GM18907 (cell line): ENCODE results near the gene IFI30.

Experiments used
- ATAC-seq: cut with Tn5 transposase; IDR thresholded peaks from one replicate; pipeline ENCODE4 v1.9.1; 2021; ENCODE audit warnings: mild to moderate bottlenecking, moderate library complexity; ENCODE audit not compliant: unreplicated experiment

IFI30 gene

DNA sequence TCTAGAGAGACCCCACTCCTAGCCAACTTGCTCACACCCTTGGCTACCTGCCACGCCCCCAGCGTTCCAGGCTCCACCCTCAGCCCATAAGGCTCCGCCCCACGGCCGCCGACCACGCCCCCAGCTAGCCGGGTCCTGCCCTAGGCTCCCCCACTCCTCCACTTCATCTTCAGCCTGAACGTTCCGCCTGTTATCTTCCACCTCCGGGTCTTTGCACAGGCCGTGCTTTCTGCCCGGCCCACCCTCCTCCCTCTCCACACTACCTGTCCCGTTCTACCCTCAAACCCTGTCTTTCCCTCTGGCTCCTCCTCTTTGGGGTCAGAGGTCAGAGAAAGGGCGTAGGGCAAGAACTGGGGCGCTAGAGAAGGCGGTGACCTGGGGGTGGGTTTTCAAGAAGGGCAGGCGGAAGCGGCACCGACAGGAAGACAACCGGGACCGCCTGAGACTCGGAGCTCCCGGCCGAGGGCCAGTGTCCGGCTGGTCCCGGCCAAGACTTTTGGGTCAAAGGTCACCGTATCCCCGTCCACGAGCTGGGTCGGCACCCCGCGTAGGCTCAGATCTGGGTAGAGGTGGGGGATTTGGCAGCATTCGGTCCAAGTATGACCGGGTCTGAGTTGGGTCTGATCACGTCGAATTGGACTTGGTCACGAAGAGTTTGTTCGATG lies 50.4 kb downstream of the IFI30 start:
- no peak for ATAC-seq

DNA sequence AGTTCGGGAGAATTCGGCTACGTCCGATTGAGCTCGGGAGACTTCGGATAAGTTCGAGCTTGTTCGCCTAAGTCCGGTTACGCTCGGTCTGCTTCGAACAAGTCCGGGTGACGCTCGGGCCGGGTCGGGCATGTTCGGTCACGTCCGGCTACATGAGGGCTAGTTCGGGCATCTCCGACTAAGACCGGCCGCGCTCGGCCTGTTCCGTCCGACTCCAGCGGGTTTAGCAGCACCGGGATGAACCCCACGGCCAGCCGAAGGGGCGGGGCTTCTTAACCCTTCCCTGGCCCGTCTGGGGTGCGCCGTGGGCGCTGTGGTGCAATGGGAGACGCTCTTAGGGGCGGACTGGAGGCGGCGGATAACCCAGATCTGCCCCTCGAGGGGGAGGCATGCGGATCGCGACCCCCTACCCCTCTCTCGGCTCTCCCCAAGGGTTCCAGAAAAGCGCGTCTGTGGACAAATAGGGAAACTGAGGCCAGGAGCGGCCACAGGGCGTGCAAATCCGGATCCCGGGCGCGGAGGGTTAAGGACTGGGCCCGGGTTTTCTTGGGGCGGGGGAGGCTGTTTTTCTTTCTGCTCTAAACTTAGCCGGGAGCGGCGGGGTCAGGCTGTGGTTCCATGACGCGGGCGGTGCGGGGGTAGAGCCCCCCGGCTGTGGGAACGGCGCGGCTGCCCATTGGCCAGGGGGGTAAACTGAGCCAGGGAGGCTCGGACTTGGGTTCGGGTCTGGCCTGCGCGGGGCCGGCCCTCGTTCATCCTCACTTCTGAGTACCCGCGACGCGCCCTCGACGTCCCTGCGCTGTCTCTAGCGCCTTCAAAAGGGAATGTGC lies 51.1 kb downstream of the IFI30 start:
- peak; percentile 93 for ATAC-seq

DNA sequence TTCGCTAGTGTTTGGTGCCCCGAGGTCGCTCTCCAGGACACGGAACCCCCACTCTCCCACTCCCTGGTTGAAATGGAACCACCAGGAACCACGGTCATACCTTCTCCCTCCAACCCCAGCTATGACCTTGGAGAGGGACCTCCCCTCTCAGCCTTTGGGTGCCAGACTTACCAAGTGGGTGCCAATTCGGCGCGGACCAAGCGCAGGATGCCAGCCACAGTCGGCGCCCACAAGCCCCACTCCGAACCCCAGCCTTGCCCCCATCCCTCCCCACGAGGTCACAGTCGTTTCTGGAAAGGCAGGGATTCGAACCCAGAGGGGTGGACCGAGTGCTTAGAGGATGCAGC lies 51.7 kb downstream of the IFI30 start:
- ATAC-seq: no peak

DNA sequence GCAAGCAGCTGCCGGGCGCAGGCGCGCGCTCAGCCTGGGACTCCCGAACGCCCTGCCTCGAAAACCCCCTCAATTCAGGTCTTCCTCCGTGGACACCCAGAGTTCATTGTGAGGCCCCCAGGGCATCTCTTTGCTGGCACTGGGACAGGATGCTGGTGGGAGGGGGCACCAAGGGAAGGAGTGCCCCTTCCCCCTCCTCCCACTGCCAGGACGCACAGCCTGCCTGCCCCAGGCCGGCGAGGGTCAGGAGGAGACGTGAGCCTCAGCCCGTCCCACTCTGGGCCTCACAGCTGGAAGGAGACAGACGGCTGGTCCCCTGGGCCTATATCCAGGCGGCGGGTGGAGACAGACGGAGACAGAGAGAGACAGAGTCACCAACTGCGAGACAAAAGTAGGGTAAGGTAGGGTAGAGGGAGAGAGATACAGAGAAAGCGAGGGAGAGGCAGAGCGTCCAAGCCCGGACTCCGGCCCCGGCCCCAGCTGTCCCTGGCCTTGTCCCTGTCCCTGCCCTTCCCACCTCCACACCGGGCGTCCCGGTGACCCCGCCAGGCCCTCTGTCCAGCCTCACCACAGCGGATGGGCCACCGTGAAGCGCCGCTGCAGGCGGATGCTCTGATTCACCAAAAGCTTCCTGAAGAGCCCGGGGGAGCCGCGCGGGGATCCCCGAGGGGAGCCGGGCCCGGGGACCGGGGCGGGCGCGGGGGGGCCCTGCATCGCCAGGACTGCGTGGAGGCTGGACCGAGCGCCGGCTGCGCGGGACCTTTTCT lies 52.3 kb downstream of the IFI30 start, which contains the start of gene PDE4C:
Gene PDE4C (minus strand): TSS at position 737 of the 767 bp plus-strand sequence. CDS start 23 bp downstream, at position 714.
- ATAC-seq: no peak

DNA sequence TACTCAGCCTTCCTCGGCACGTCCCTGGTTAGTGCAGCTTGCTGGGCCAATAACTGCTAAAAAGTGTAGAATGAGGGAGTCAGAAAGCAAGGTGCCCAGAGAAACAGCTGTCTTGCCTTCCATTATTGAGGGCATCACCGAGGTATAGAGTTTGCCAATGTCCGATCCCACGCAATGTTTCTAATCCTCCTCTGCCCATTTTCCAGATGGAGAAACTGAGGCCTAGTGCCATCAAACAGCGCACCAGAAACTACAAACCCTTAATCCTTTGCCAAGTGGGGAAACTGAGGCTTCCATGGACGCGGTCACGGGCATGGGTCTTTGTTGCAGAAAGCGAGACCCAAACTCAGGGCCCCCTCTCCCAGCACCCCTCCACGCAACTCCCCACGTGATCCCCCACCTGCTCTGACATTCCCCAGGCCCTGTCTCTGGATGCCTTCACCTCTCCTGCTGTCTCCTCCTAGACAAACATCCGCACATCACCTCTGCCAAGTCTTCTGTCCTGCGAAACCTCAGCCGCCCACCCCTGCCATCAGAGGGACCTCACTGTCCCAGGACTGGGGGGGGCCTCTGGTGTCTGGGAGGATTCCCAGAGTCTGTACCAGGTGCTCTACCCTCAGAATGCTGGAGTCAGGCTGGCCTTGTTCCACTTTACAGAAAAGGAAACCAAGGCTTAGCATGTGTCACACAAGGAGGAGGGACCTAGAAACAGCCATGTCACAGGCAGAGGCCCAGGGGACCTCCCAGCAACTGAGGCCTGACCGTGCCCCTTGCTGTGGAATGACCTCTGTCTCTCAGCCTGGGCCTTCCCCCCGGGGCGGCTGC lies 53.6 kb downstream of the IFI30 start:
- no peak for ATAC-seq
